B cell (primary cell): ENCODE results near the gene TXN. TPM values are rescaled to one million over a fixed set of nuclear protein-coding genes. Genes with fewer than 3 reads are reported as not detected.
"Not testable (repeated sequence)": the region's sequence is repeated elsewhere in the genome, so short reads cannot be mapped to it uniquely, and the experiment has no call there.

Experiments
- ATAC-seq: fragments of 200-7000 bp; cut with Tn5 transposase; one replicate; pipeline ENCODE4 v1.10.0; 2021; ENCODE audit warnings: low read depth, mild to moderate bottlenecking, moderate number of reproducible peaks, moderate library complexity
- CTCF ChIA-PET: fragments of 350-600 bp; sonication (Branson Sonifier 250); formaldehyde crosslinking; loops from one replicate; lab custom pipeline; 2021; ENCODE audit warnings: antibody characterized with exemption, inconsistent platforms; lab: Charles Lee
- POLR2A ChIA-PET: fragments of 350-600 bp; sonication (Branson Sonifier 250); formaldehyde crosslinking; loops from one replicate; lab custom pipeline; 2021; ENCODE audit warnings: antibody characterized with exemption; lab: Charles Lee
- DNase-seq: peaks from one replicate; pipeline ENCODE4 v3.0.0; 2013
- H2AFZ ChIP-seq: 2 replicates; pipeline ENCODE4 v1.6.1; 2012; ENCODE audit warnings: mild to moderate bottlenecking, low read depth, low read length; ENCODE audit not compliant: insufficient read depth, poor library complexity, severe bottlenecking
- H3K27ac ChIP-seq, 2 donors: 1 replicate in 1 of 2; 2 replicates in 1 of 2; pipeline ENCODE4 v1.5.1; 2012 to 2013; ENCODE audit warnings: low read length in 2 of 2, mild to moderate bottlenecking in 2 of 2, moderate library complexity in 1 of 2
- H3K27me3 ChIP-seq, 4 experiments: fragments of 200-600 bp in 1 of 4; sonication (generic) in 1 of 4; replicated peaks in 1 of 4; 1 replicate in 2 of 4; 2 replicates in 2 of 4; pipeline versions ENCODE4 v1.6.1 to v1.7.0; 2013 to 2016; ENCODE audit warnings: low read length in 3 of 4, mild to moderate bottlenecking in 2 of 4, mixed read lengths in 1 of 4, moderate library complexity in 1 of 4; ENCODE audit not compliant: insufficient read depth in 4 of 4, control insufficient read depth in 3 of 4; ENCODE audit errors: control extremely low read depth in 1 of 4
- H3K36me3 ChIP-seq, 2 experiments: replicated peaks in 1 of 2; 1 replicate in 1 of 2; 2 replicates in 1 of 2; pipeline versions ENCODE4 v1.6.1 to v1.7.1; 2013; ENCODE audit warnings: low read length in 1 of 2; ENCODE audit not compliant: insufficient read depth in 2 of 2, control insufficient read depth in 1 of 2; ENCODE audit errors: control extremely low read depth in 1 of 2, extremely low read depth in 1 of 2
- H3K4me1 ChIP-seq, 2 donors: fragments of 200-600 bp in 1 of 2; sonication (generic) in 1 of 2; 1 replicate in 1 of 2; 2 replicates in 1 of 2; pipeline versions ENCODE4 v1.5.1 to v1.6.1; 2013 to 2017; ENCODE audit warnings: low read length in 2 of 2; ENCODE audit not compliant: control insufficient read depth in 2 of 2, insufficient read depth in 2 of 2
- H3K4me2 ChIP-seq: replicated peaks from 2 replicates; pipeline ENCODE3; 2012; ENCODE audit warnings: mild to moderate bottlenecking, low read depth, low read length; ENCODE audit not compliant: poor library complexity, severe bottlenecking
- H3K4me3 ChIP-seq, 5 experiments: fragments of 200-600 bp in 1 of 5; sonication (generic) in 1 of 5; 1 replicate in 3 of 5; 2 replicates in 2 of 5; pipeline versions ENCODE4 v1.5.1 to v1.7.0; 2011 to 2016; ENCODE audit warnings: low read length in 4 of 5, mild to moderate bottlenecking in 4 of 5, low read depth in 2 of 5, control low read depth in 1 of 5, moderate library complexity in 1 of 5; ENCODE audit not compliant: insufficient read depth in 1 of 5; ENCODE audit errors: control extremely low read depth in 1 of 5, extremely low read depth in 1 of 5
- H3K79me2 ChIP-seq: fragments of 200-600 bp; sonication (generic); one replicate; pipeline ENCODE4 v1.6.0; 2016; ENCODE audit warnings: low read length; ENCODE audit not compliant: control insufficient read depth, insufficient read depth
- H3K9ac ChIP-seq: fragments of 200-600 bp; sonication (generic); 2 replicates; pipeline ENCODE4 v1.6.1; 2017; ENCODE audit warnings: mild to moderate bottlenecking, low read length, moderate library complexity
- H3K9me3 ChIP-seq, 3 donors: one replicate each; pipeline versions ENCODE4 v1.6.1 to v1.7.1; 2013; ENCODE audit warnings: low read length in 2 of 3; ENCODE audit not compliant: control insufficient read depth in 2 of 3, insufficient read depth in 1 of 3; ENCODE audit errors: control extremely low read depth in 1 of 3
- H4K20me1 ChIP-seq: 2 replicates; pipeline ENCODE4 v1.6.0; 2012; ENCODE audit warnings: mild to moderate bottlenecking, low read length; ENCODE audit not compliant: insufficient read depth, control insufficient read depth, poor library complexity, severe bottlenecking
- H3K27ac Mint-ChIP-seq: one replicate; pipeline ENCODE4 v1.8.0; 2021; ENCODE audit warnings: mixed read lengths
- H3K27me3 Mint-ChIP-seq: one replicate; pipeline ENCODE4 v1.8.0; 2021; ENCODE audit warnings: mixed read lengths
- H3K4me1 Mint-ChIP-seq: one replicate; pipeline ENCODE4 v1.8.0; 2021; ENCODE audit warnings: mixed read lengths
- H3K4me3 Mint-ChIP-seq: one replicate; pipeline ENCODE4 v1.8.0; 2021; ENCODE audit warnings: mixed read lengths
- H3K9me3 Mint-ChIP-seq: one replicate; pipeline ENCODE4 v1.8.0; 2022; ENCODE audit warnings: mixed read lengths; ENCODE audit not compliant: insufficient read depth
- EZH2 ChIP-seq: IDR thresholded peaks from 2 replicates; pipeline ENCODE4 v1.6.1; 2012; ENCODE audit warnings: borderline replicate concordance, low read depth, mild to moderate bottlenecking, moderate library complexity, low read length; ENCODE audit not compliant: insufficient read depth, poor library complexity, severe bottlenecking
- WGBS: methylation state at CpG from one replicate; pipeline ENCODE4 v1.1.5; 2013; ENCODE audit warnings: missing lambda C conversion rate; ENCODE audit not compliant: insufficient coverage; 5-methylcytosine and 5-hydroxymethylcytosine counted together
- intact Hi-C: fragments of 100-400 bp; cut with micrococcal nuclease; formaldehyde crosslinking; loops from one replicate; pipeline ENCODE4 v1.10.0; 2022
- polyA plus RNA-seq: library from polyadenylated mRNA; depleted of rRNA; stranded (reverse); fragments of >200 nt; gene quantifications from 2 replicates; pipeline ENCODE4 v1.2.3, GENCODE V29; 2012
- total RNA-seq, 2 donors: library from RNA; stranded (reverse); fragments of 120-200 nt in 1 of 2; gene quantifications; 1 replicate in 1 of 2; 2 replicates in 1 of 2; pipeline versions ENCODE4 v1.2.3 to v1.2.4, GENCODE V29; 2013 to 2022
- TF ChIP-seq, protein P1 (sequence below): fragments of 200-600 bp; IDR thresholded peaks from one replicate; pipeline ENCODE4 v1.8.0; 2022; ENCODE audit warnings: antibody characterized with exemption, mild to moderate bottlenecking

TXN gene
- total and polyA plus RNA-seq, 2 donors (not counting 1 experiment from before 2014, with no cell fraction given), result 20.2 to 29.0 TPM

DNA sequence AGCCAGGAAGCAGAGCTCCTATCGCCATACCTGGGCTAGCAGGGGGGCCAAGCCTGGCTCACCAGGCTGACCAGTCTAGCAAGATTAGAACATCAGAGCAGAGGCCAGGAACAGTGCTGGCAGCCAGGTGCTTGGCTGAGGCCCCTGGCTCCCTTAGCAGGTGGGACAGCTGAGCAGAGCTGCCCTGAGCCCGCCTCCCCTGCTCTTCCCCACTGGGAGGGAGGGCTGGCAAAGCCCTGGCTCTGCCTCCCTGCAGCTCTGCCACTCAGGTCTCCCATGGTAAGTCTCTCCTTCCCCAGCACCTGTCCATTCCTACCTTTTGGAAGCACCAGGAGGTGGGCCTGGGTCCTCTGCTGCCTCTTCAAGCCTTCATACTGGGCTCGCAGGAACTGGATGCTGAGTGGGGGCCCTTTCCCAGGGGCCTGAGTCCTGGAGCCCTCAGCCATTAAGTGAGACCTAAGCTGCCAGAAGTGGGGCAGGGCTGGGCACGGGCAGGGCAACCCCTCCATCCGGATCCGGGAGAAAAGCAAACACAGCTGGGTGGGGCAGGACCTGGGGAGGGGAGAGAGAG is 49.2 kb downstream of the TXN start:
- WGBS, result 88% methylated on average over 3 of the region's 6 CpGs
- no peak overlapping the region for H2AFZ ChIP-seq
- ChIA-PET POLR2A (no interaction called here), CTCF (no interaction called here)
- no peak overlapping the region for H3K4me3 Mint-ChIP-seq
- DNase-seq (no peak), ATAC-seq (no peak)
- peaks cover 3% of the 10 kb centered on the region for H3K27me3 Mint-ChIP-seq
- H3K9ac ChIP-seq, result no peak overlapping the region
- H3K4me3 ChIP-seq, result no peak overlapping the region
- no peaks in the 10 kb centered on the region for H3K79me2 ChIP-seq
- no peaks in the 10 kb centered on the region for H3K4me1 ChIP-seq
- H3K4me2 ChIP-seq, result no peak overlapping the region
- no peaks in the 10 kb centered on the region for H3K9me3 Mint-ChIP-seq
- no peaks in the 10 kb centered on the region for H3K9me3 ChIP-seq
- H3K27ac Mint-ChIP-seq, result no peak overlapping the region
- no peaks in the 10 kb centered on the region for H3K36me3 ChIP-seq
- H3K27me3 ChIP-seq, result peaks cover 0 to 4% (median 0%) of the 10 kb centered on the region in 4 experiments
- intact Hi-C loops, result no loop called here
- no peak overlapping the region for H3K27ac ChIP-seq
- no peaks in the 10 kb centered on the region for H3K4me1 Mint-ChIP-seq
- no peaks in the 10 kb centered on the region for H4K20me1 ChIP-seq
- TF ChIP-seq, protein P1, sequence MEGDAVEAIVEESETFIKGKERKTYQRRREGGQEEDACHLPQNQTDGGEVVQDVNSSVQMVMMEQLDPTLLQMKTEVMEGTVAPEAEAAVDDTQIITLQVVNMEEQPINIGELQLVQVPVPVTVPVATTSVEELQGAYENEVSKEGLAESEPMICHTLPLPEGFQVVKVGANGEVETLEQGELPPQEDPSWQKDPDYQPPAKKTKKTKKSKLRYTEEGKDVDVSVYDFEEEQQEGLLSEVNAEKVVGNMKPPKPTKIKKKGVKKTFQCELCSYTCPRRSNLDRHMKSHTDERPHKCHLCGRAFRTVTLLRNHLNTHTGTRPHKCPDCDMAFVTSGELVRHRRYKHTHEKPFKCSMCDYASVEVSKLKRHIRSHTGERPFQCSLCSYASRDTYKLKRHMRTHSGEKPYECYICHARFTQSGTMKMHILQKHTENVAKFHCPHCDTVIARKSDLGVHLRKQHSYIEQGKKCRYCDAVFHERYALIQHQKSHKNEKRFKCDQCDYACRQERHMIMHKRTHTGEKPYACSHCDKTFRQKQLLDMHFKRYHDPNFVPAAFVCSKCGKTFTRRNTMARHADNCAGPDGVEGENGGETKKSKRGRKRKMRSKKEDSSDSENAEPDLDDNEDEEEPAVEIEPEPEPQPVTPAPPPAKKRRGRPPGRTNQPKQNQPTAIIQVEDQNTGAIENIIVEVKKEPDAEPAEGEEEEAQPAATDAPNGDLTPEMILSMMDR, result no peak
- TF ChIP-seq EZH2, result no peak

DNA sequence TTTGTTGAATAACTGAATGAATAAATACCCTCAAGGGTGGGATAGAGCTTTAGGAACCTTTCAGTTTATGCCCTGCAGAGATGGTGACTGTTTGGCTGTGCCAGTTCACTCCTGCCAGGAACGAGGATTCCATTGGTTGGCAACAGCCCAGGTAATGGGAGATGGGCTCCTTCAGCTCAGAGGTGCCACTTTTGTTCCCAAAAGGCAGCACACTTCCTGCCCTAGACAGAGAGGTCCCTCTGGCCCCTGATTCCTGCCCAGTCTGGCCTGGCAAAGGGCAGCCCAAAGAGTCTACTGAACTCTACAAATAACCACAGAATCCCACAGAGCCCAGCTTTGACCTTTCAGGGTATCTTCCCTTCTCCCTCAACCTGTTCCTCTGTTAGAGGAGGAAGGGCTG is 49.9 kb downstream of the TXN start:
- H2AFZ ChIP-seq, result no peak overlapping the region
- Mint-ChIP-seq H3K27ac (no peak overlapping the region), H3K4me3 (no peak overlapping the region), H3K4me1 (no peaks in the 10 kb centered on the region), H3K27me3 (peaks cover 3% of the 10 kb centered on the region), H3K9me3 (no peaks in the 10 kb centered on the region)
- no peaks in the 10 kb centered on the region for H3K9me3 ChIP-seq
- ChIA-PET CTCF (no interaction called here), POLR2A (no interaction called here)
- no peak overlapping the region for H3K4me3 ChIP-seq
- no peaks in the 10 kb centered on the region for H4K20me1 ChIP-seq
- H3K4me1 ChIP-seq, result no peaks in the 10 kb centered on the region
- no peak for TF ChIP-seq EZH2
- TF ChIP-seq, protein P1, result no peak
- DNase-seq (no peak), ATAC-seq (no peak)
- no peaks in the 10 kb centered on the region for H3K36me3 ChIP-seq
- 86% methylated on average over 1 of the region's 1 CpG for WGBS
- no peaks in the 10 kb centered on the region for H3K79me2 ChIP-seq
- intact Hi-C loops, result no loop called here
- no peak overlapping the region for H3K9ac ChIP-seq
- no peak overlapping the region for H3K27ac ChIP-seq
- peaks cover 0 to 4% (median 0%) of the 10 kb centered on the region in 4 experiments for H3K27me3 ChIP-seq
- H3K4me2 ChIP-seq, result no peak overlapping the region

DNA sequence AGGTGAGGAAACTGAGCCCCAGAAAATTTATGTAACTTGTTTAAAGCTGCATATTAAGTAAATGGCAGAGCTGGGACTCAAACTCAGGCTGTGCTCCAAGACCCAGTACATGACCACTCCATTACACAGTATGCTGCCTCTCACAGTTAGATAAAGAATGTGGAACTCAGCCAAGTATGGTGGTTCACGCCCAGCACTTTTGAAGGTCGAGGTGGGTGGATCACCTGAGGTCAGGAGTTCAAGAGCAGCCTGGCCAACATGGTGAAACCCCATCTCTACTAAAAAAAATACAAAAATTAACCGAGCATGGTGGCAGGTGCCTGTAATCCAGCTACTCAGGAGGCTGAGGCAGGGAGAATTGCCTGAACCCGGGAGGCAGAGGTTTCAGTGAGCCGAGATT is 50.7 kb downstream of the TXN start:
- not testable (repeated sequence) for DNase-seq, H4K20me1 ChIP-seq, H3K9ac ChIP-seq

More for the DNA sequence above, 50.7 kb downstream of the TXN start:
- H3K4me2 ChIP-seq, H3K4me3 Mint-ChIP-seq, H3K4me3 ChIP-seq, H3K27me3 ChIP-seq, H3K4me1 ChIP-seq, H3K36me3 ChIP-seq, H3K9me3 Mint-ChIP-seq, POLR2A ChIA-PET, H3K27ac Mint-ChIP-seq, H3K79me2 ChIP-seq, H3K27me3 Mint-ChIP-seq, ATAC-seq, H3K4me1 Mint-ChIP-seq, H2AFZ ChIP-seq, intact Hi-C loops, H3K9me3 ChIP-seq, H3K27ac ChIP-seq: not testable (repeated sequence)
- CTCF ChIA-PET, result interaction anchor here (1.4 kb wide), 1 partner anchor 11 kb away, joined by 4 read pairs; no protein-coding TSS in a partner anchor
- 83% methylated on average over 5 of the region's 5 CpGs for WGBS
